HPDE6-E6E7 (cell line): ENCODE results near the gene MBLAC1.

Experiments
- DNase-seq: peaks from one replicate; pipeline ENCODE4 v3.0.0; 2011; ENCODE audit warnings: missing footprints; ENCODE audit errors: extremely low spot score

MBLAC1 gene

GRCh38 chr7:100095704-100096103, 31.1 kb upstream of the MBLAC1 start:
- DNase-seq = no peak

- DNase-seq = no peak
Observed at GRCh38 chr7:100098913-100099312, 27.9 kb upstream of the MBLAC1 start.

- no peak for DNase-seq
Observed at GRCh38 chr7:100099452-100099851, 27.3 kb upstream of the MBLAC1 start.

- DNase-seq = peak; percentile 92
Observed at GRCh38 chr7:100100420-100101015, 26.2 kb upstream of the MBLAC1 start.

GRCh38 chr7:100101016-100101862, 25.5 kb upstream of the MBLAC1 start, which contains the start of the genes AP4M1 and MCM7:
AP4M1 (plus strand) TSS chr7:100101643; CDS start chr7:100101715, 72 bp downstream.
MCM7 (minus strand) TSS chr7:100101397; CDS start chr7:100101294, 103 bp downstream.
- peak; percentile 99 for DNase-seq

- DNase-seq = no peak
Observed at GRCh38 chr7:100102950-100103840, 23.6 kb upstream of the MBLAC1 start.

GRCh38 chr7:100105534-100105933, 21.2 kb upstream of the MBLAC1 start:
- no peak for DNase-seq

- DNase-seq = no peak
Observed at GRCh38 chr7:100106633-100107032, 20.1 kb upstream of the MBLAC1 start.

- no peak for DNase-seq
Observed at GRCh38 chr7:100107125-100107737, 19.5 kb upstream of the MBLAC1 start.

- no peak for DNase-seq
Observed at GRCh38 chr7:100107890-100108289, 18.9 kb upstream of the MBLAC1 start.

- DNase-seq = no peak
Observed at GRCh38 chr7:100109521-100110163, 17.1 kb upstream of the MBLAC1 start.

- no peak for DNase-seq
Observed at GRCh38 chr7:100111156-100111555, 15.6 kb upstream of the MBLAC1 start.

- DNase-seq = no peak
Observed at GRCh38 chr7:100111914-100112313, 14.9 kb upstream of the MBLAC1 start.

- DNase-seq = no peak
Observed at GRCh38 chr7:100115026-100115425, 11.7 kb upstream of the MBLAC1 start.

GRCh38 chr7:100118388-100119071, 8.2 kb upstream of the MBLAC1 start:
- DNase-seq = no peak

GRCh38 chr7:100119072-100119969, 7.4 kb upstream of the MBLAC1 start, which contains the start of the genes CNPY4 and TAF6:
CNPY4 (plus strand) TSS chr7:100119634; CDS start chr7:100119745, 111 bp downstream.
TAF6 (minus strand) TSS chr7:100119358; CDS start chr7:100114209, 5,149 bp downstream.
- DNase-seq = peak; percentile 99

- peak; percentile 54 for DNase-seq
Observed at GRCh38 chr7:100119970-100120732, 6.6 kb upstream of the MBLAC1 start.

GRCh38 chr7:100120733-100121036, 6.1 kb upstream of the MBLAC1 start:
- no peak for DNase-seq

- DNase-seq = no peak
Observed at GRCh38 chr7:100122067-100122466, 4.7 kb upstream of the MBLAC1 start.
